Skeletal muscle tissue (tissue), 4 donors: ENCODE results near the gene CNN2. TPM values are rescaled to one million over a fixed set of nuclear protein-coding genes. Genes with fewer than 3 reads are reported as not detected.
A peak's percentile ranks its signal among the peaks of the same experiment; 100 is the strongest.

Experiments
- H3K27ac ChIP-seq: one replicate; pipeline ENCODE4 v1.7.0; 2013; ENCODE audit warnings: mild to moderate bottlenecking, low read depth, low read length, inconsistent platforms
- H3K27me3 ChIP-seq, 3 donors: one replicate each; pipeline ENCODE4 v1.7.0; 2013; ENCODE audit warnings: low read length in 3 of 3; ENCODE audit not compliant: control insufficient read depth in 3 of 3, insufficient read depth in 3 of 3
- H3K36me3 ChIP-seq, 3 donors: one replicate each; pipeline ENCODE4 v1.7.0; 2013; ENCODE audit warnings: low read length in 3 of 3; ENCODE audit not compliant: control insufficient read depth in 3 of 3, insufficient read depth in 3 of 3
- H3K4me1 ChIP-seq, 3 donors: one replicate each; pipeline ENCODE4 v1.7.0; 2013; ENCODE audit warnings: low read length in 3 of 3, mild to moderate bottlenecking in 3 of 3; ENCODE audit not compliant: control insufficient read depth in 3 of 3, insufficient read depth in 3 of 3
- H3K4me3 ChIP-seq, 3 donors: one replicate each; pipeline ENCODE4 v1.7.0; 2013; ENCODE audit warnings: low read length in 3 of 3
- H3K9ac ChIP-seq, 3 donors: one replicate each; pipeline ENCODE4 v1.7.0; 2013; ENCODE audit warnings: low read length in 3 of 3, mild to moderate bottlenecking in 3 of 3, moderate library complexity in 2 of 3, low read depth in 1 of 3
- H3K9me3 ChIP-seq, 3 donors: one replicate each; pipeline ENCODE4 v1.7.0; 2013; ENCODE audit warnings: low read length in 3 of 3; ENCODE audit not compliant: control insufficient read depth in 3 of 3
- total RNA-seq: library from RNA; depleted of rRNA; stranded (reverse); fragments of >200 nt; gene quantifications from one replicate; pipeline ENCODE4 v1.2.3, GENCODE V29; 2014
- donor health status: Osteomylitis.

Gene CNN2
- total RNA-seq, 1 donor from 2014 or later = 40.2 TPM

DNA sequence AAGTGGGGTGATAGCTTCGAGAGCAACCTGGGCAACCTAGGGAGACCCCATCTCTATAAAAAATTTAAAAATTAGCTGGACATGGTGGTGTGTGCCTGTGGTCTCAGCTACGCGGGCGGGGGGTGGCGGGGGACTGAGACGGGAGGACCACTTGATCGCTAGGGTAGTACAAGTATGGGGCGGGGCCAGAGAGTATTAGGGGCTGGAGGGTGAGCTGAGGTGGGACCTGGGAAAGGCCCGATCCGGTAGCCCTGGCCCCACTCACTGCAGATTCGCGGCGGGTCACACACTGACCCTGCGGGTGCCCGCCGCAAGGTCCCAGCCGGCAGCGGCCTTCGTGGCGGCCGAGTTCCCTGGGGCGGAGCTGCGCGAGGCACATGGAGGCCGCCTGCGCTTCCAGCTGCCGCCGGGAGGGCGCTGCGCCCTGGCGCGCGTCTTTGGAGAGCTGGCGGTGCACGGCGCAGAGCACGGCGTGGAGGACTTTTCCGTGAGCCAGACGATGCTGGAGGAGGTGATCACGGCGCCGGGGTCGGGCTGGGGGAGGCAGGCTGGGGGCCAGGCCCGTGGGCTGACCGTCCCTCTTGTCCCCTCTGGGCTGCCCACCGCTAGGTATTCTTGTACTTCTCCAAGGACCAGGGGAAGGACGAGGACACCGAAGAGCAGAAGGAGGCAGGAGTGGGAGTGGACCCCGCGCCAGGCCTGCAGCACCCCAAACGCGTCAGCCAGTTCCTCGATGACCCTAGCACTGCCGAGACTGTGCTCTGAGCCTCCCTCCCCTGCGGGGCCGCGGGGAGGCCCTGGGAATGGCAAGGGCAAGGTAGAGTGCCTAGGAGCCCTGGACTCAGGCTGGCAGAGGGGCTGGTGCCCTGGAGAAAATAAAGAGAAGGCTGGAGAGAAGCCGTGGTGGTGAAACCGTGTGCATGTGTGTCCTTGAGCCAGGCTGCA is 38.5 kb downstream of the CNN2 start:
- Histone ChIP-seq H3K27me3 (peaks cover 48 to 55% (median 54%) of the 10 kb centered on the region in 3 donors), H3K27ac (no peak overlapping the region), H3K9me3 (no peaks in the 10 kb centered on the region), H3K36me3 (no peaks in the 10 kb centered on the region), H3K4me1 (peaks cover 15 to 27% (median 17%) of the 10 kb centered on the region in 3 donors), H3K9ac (peak overlapping the region in 1 of 3 donors; percentile 16), H3K4me3 (no peak overlapping the region)

DNA sequence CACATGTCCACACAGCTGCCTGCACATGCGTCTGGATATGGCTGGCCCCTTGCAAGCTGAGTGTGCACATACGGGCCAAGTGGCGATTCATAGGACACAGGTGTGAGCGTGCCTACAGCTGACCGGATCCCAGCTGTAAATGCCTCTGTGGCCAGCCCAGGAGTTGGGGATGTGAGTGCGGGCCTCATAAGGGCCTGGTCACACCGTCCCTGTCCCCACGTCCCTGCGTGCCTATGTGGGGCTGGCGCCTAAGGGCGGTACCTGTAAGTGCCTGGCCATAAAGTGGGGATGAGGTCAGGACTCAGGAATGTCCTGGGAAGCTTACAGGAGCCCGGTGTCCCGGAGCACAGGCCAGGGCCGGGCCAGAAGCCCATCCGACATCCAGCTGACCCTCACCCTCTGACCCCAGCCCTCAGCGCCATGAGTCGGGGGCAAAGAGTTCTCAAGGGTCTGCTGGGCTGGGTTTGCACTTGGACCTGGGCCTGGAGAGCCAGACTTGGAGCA is 39.2 kb downstream of the CNN2 start:
- Histone ChIP-seq H3K27ac (no peak overlapping the region), H3K27me3 (peaks cover 53 to 61% (median 59%) of the 10 kb centered on the region in 3 donors), H3K4me3 (no peak overlapping the region), H3K9me3 (no peaks in the 10 kb centered on the region), H3K36me3 (no peaks in the 10 kb centered on the region), H3K4me1 (peaks cover 15 to 27% (median 17%) of the 10 kb centered on the region in 3 donors), H3K9ac (no peak overlapping the region)

DNA sequence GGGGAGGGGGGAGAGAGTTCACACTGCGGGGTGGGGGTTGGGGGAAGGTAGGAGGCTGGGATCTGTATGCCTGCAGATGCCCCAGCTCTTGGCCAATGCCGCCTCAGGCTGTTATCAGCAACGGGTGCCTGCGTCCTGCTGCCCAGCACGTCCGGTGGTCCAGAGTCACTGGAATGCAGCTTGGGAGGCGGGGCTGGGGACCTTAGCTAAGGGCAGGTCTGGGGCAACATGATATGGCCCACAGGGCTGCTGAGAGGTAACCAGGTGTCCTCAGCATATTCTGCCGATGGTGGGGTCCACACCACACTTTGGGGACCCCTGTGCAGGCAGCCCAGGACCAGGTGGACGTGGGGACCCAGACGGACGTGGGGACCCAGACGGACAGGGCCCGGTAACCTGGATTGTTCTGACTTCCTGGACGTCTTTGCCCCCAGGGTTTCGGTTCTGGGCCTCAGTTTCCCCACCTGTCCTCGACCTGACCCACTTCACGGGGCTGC is 39.9 kb downstream of the CNN2 start:
- Histone ChIP-seq H3K27me3 (peaks cover 54 to 66% (median 66%) of the 10 kb centered on the region in 3 donors), H3K36me3 (no peaks in the 10 kb centered on the region), H3K9ac (no peak overlapping the region), H3K27ac (no peak overlapping the region), H3K4me1 (peaks cover 17 to 27% (median 17%) of the 10 kb centered on the region in 3 donors), H3K9me3 (no peaks in the 10 kb centered on the region), H3K4me3 (no peak overlapping the region)

- no peaks in the 10 kb centered on the region for H3K9me3 ChIP-seq
- H3K27me3 ChIP-seq = peaks cover 58 to 72% (median 66%) of the 10 kb centered on the region in 3 donors
- H3K4me3 ChIP-seq = peak within 1 kb of the TSS in 1 of 3 donors; percentile 32
- peak within 1 kb of the TSS in 1 of 3 donors; percentile 32 for H3K9ac ChIP-seq
- peaks cover 17 to 27% (median 17%) of the 10 kb centered on the region in 3 donors for H3K4me1 ChIP-seq
- peak within 1 kb of the TSS; percentile 25 for H3K27ac ChIP-seq
- H3K36me3 ChIP-seq = no peaks in the 10 kb centered on the region
Measured at GRCh38 chr19:1066748-1067340, 40.4 kb downstream of the CNN2 start, which contains the start of gene ARHGAP45. TSS of gene ARHGAP45 (plus strand) at chr19:1067167. CDS start at chr19:1067406, 239 bp downstream.

GRCh38 chr19:1067341-1067957 is 41.0 kb downstream of the CNN2 start:
- peak overlapping the region in 1 of 3 donors; percentile 32 for H3K4me3 ChIP-seq
- peak overlapping the region; percentile 25 for H3K27ac ChIP-seq
- no peaks in the 10 kb centered on the region for H3K36me3 ChIP-seq
- peaks cover 17 to 27% (median 17%) of the 10 kb centered on the region in 3 donors for H3K4me1 ChIP-seq
- peak overlapping the region in 1 of 3 donors; percentile 32 for H3K9ac ChIP-seq
- peaks cover 63 to 78% (median 67%) of the 10 kb centered on the region in 3 donors for H3K27me3 ChIP-seq
- no peaks in the 10 kb centered on the region for H3K9me3 ChIP-seq

DNA sequence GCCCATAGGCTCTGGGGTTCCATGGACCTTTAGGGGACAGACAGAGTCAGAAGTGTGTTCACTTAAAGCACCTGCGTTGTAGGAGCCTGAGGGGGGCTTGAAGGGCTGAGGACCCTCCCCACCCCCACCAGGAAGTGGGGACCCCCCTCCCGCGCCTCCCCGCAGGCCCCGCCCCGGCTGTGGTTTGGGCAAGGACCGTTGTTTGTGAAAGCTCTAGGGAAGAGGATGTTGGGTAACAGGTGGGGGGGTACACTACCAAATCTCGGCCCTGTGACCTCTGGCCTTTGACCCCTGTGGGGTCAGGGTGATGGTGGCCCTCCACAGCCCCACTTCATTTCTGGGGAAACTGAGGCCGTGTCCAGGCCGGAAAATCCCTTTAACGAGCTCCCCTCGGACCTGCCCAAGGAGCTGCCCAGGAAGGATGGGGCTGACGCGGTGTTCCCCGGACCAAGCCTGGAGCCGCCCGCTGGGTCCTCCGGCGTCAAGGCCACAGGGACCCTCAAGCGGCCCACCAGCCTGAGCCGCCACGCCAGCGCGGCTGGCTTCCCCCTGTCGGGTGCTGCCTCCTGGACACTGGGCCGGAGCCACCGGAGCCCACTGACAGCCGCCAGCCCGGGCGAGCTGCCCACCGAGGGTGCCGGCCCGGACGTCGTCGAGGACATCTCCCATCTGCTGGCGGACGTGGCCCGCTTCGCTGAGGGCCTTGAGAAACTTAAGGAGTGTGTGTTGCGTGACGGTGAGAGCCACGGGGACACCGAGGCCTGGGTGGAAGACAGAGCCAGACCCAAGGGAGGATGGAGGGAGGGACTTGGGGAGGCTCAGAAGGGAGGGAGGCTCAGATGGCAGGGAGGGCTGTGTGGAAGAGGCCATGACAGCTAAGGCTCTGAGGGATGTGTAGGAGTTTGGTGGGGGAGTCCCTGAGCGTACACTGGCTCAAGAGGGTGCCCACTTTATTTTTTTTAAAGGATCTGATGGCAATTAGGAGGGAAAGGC is 41.9 kb downstream of the CNN2 start:
- Histone ChIP-seq H3K4me3 (peak overlapping the region in 2 of 3 donors; percentile 6 to 12), H3K4me1 (peaks cover 17 to 27% (median 17%) of the 10 kb centered on the region in 3 donors), H3K9me3 (no peaks in the 10 kb centered on the region), H3K9ac (peak overlapping the region in 1 of 3 donors; percentile 32), H3K36me3 (no peaks in the 10 kb centered on the region), H3K27me3 (peaks cover 71 to 86% (median 75%) of the 10 kb centered on the region in 3 donors), H3K27ac (peak overlapping the region; percentile 25)

GRCh38 chr19:1069009-1069779 is 42.8 kb downstream of the CNN2 start:
- Histone ChIP-seq H3K36me3 (no peaks in the 10 kb centered on the region), H3K4me1 (peaks cover 17 to 27% (median 17%) of the 10 kb centered on the region in 3 donors), H3K4me3 (peak overlapping the region in 1 of 3 donors; percentile 12), H3K27ac (no peak overlapping the region), H3K9ac (no peak overlapping the region), H3K27me3 (peaks cover 65 to 83% (median 78%) of the 10 kb centered on the region in 3 donors), H3K9me3 (no peaks in the 10 kb centered on the region)

DNA sequence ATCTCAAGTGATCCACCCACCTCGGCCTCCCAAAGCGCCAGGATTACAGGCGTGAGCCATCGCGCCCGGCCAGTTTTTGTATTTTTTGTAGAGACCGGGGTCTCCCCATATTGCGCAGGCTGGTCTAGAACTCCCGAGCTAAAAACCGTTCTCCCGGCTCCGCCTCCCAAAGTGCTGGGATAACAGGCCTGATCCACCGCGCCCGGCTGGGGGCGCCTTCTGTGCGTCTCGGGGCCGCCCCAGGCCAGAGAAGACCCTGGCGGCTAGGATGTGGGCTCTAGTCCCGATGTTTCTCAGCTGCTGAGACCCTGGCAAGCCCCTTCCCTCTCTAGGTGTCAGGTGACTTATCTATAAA is 44.1 kb downstream of the CNN2 start:
- H3K27me3 ChIP-seq = peaks cover 57 to 72% (median 67%) of the 10 kb centered on the region in 3 donors
- H3K9me3 ChIP-seq = no peaks in the 10 kb centered on the region

More for the DNA sequence above, 44.1 kb downstream of the CNN2 start:
- Histone ChIP-seq H3K4me1 (peaks cover 9 to 17% (median 10%) of the 10 kb centered on the region in 3 donors), H3K36me3 (no peaks in the 10 kb centered on the region), H3K27ac (no peak overlapping the region), H3K9ac (no peak overlapping the region), H3K4me3 (no peak overlapping the region)
